MCF 10A (cell line): ENCODE data around the gene PPHLN1. TPM values are rescaled to one million over a fixed set of nuclear protein-coding genes. Genes with fewer than 3 reads are reported as not detected.
A peak's percentile ranks its signal among the peaks of the same experiment; 100 is the strongest.
"Not testable (repeated sequence)": the region's sequence is repeated elsewhere in the genome, so short reads cannot be mapped to it uniquely, and the experiment has no call there.

Experiments used
- BruUV-seq: library from RNA; stranded (reverse); fragments of 400-500 nt; replicated peaks from 2 replicates; lab custom pipeline; 2021; lab: Mats Ljungman, UMichigan
- CTCF ChIA-PET: fragments of 300-600 bp; sonication (Branson Sonifier 250); formaldehyde crosslinking; extraction: SDS; loops from one replicate; lab custom pipeline; 2021; ENCODE audit warnings: antibody characterized with exemption, inconsistent platforms; lab: Yijun Ruan, JAX
- POLR2A ChIA-PET: fragments of 300-600, 350-650 bp; sonication (Branson Sonifier 250); formaldehyde crosslinking; extraction: SDS; loops from one replicate; lab custom pipeline; 2020; ENCODE audit warnings: antibody characterized with exemption, inconsistent platforms; lab: Yijun Ruan, JAX
- DNase-seq: peaks from one replicate; pipeline ENCODE4 v3.0.0-alpha.2; 2018; ENCODE audit not compliant: unreplicated experiment
- H3K27ac Mint-ChIP-seq: one replicate; pipeline ENCODE4 v1.8.0; 2022; ENCODE audit warnings: mild to moderate bottlenecking, low read depth, mixed read lengths; ENCODE audit not compliant: unreplicated experiment
- H3K27me3 Mint-ChIP-seq: one replicate; pipeline ENCODE4 v1.8.0; 2022; ENCODE audit warnings: mixed read lengths; ENCODE audit not compliant: insufficient read depth, unreplicated experiment
- H3K36me3 Mint-ChIP-seq: one replicate; pipeline ENCODE4 v1.8.0; 2022; ENCODE audit warnings: mild to moderate bottlenecking, moderate library complexity, mixed read lengths; ENCODE audit not compliant: insufficient read depth, unreplicated experiment
- H3K4me1 Mint-ChIP-seq: one replicate; pipeline ENCODE4 v1.8.0; 2022; ENCODE audit warnings: mixed read lengths; ENCODE audit not compliant: insufficient read depth, unreplicated experiment
- H3K4me3 Mint-ChIP-seq: one replicate; pipeline ENCODE4 v1.8.0; 2022; ENCODE audit warnings: mild to moderate bottlenecking, moderate library complexity, mixed read lengths; ENCODE audit not compliant: unreplicated experiment
- H3K9me3 Mint-ChIP-seq: one replicate; pipeline ENCODE4 v1.8.0; 2022; ENCODE audit warnings: mixed read lengths; ENCODE audit not compliant: unreplicated experiment
- CTCF ChIP-seq: fragments of 200-600 bp; IDR thresholded peaks from one replicate; pipeline ENCODE4 v1.8.0; 2022; ENCODE audit warnings: antibody characterized with exemption, mild to moderate bottlenecking; ENCODE audit not compliant: unreplicated experiment
- intact Hi-C: fragments of 100-400 bp; cut with micrococcal nuclease; formaldehyde crosslinking; loops from 2 replicates; pipeline ENCODE4 v1.14.1; 2022
- total RNA-seq: library from RNA; stranded (reverse); gene quantifications from 2 replicates; pipeline ENCODE4 v1.2.3, GENCODE V29; 2022

The PPHLN1 gene
- total RNA-seq, 1 experiment from 2014 or later, result 54.5 TPM

- ChIA-PET CTCF (interaction anchor here (0.6 to 1.0 kb wide), 4 partner anchors 69 to 237 kb away, joined by 3 to 4 read pairs (median 3); no protein-coding TSS in a partner anchor), POLR2A (interaction anchor here (0.6 to 3.5 kb wide), 19 partner anchors 9 to 1482 kb away, joined by 3 to 18 read pairs (median 4); partner anchors contain the start of gene YAF2)
- H3K4me3 Mint-ChIP-seq, result peak overlapping the region; percentile 100
- no TSS peak for BruUV-seq
- H3K36me3 Mint-ChIP-seq, result peaks cover 12% of the 10 kb centered on the region
- no peaks in the 10 kb centered on the region for H3K27me3 Mint-ChIP-seq
- TF ChIP-seq CTCF, result no peak
- H3K4me1 Mint-ChIP-seq, result peaks cover 22% of the 10 kb centered on the region
- no peaks in the 10 kb centered on the region for H3K9me3 Mint-ChIP-seq
- no peak for DNase-seq
- intact Hi-C loops, result no loop called here
- peak overlapping the region; percentile 99 for H3K27ac Mint-ChIP-seq
Observed at GRCh38 chr12:42325326-42325652, 678 bp upstream of the PPHLN1 start.

- ChIA-PET CTCF (interaction anchor here (0.5 to 1.7 kb wide), 16 partner anchors 9 to 1061 kb away, joined by 3 to 8 read pairs (median 3); no protein-coding TSS in a partner anchor), POLR2A (interaction anchor here (0.7 to 3.5 kb wide), 22 partner anchors 11 to 1050 kb away, joined by 3 to 18 read pairs (median 4); partner anchors contain the start of genes GXYLT1 and YAF2)
- no TSS peak for BruUV-seq
- Mint-ChIP-seq H3K27ac (peak overlapping the region; percentile 99), H3K36me3 (peaks cover 12% of the 10 kb centered on the region), H3K4me3 (peak overlapping the region; percentile 100), H3K9me3 (no peaks in the 10 kb centered on the region), H3K4me1 (peaks cover 31% of the 10 kb centered on the region), H3K27me3 (no peaks in the 10 kb centered on the region)
- TF ChIP-seq CTCF, result no peak
- DNase-seq, result peak; percentile 28
- intact Hi-C loops, result no loop called here
Observed at GRCh38 chr12:42326541-42327226, 717 bp downstream of the PPHLN1 start.

GRCh38 chr12:42327227-42327590 is 1.2 kb downstream of the PPHLN1 start:
- no peak for DNase-seq
- CTCF ChIA-PET, result interaction anchor here (0.6 to 1.7 kb wide), 13 partner anchors 10 to 958 kb away, joined by 3 to 10 read pairs (median 3); no protein-coding TSS in a partner anchor
- Mint-ChIP-seq H3K27me3 (no peaks in the 10 kb centered on the region), H3K27ac (peak overlapping the region; percentile 99), H3K4me3 (peak overlapping the region; percentile 100), H3K4me1 (peaks cover 37% of the 10 kb centered on the region), H3K36me3 (peaks cover 12% of the 10 kb centered on the region), H3K9me3 (no peaks in the 10 kb centered on the region)
- TF ChIP-seq CTCF, result no peak
- POLR2A ChIA-PET, result interaction anchor here (0.6 to 3.5 kb wide), 14 partner anchors 12 to 1051 kb away, joined by 3 to 15 read pairs (median 4); partner anchors contain the start of gene GXYLT1
- no TSS peak for BruUV-seq
- intact Hi-C loops, result no loop called here

GRCh38 chr12:42330097-42330496 is 4.1 kb downstream of the PPHLN1 start:
- intact Hi-C loops, result loop anchor here (5.0 kb wide), 1 partner anchor 293 kb away; no protein-coding TSS in a partner anchor

More at GRCh38 chr12:42330097-42330496, 4.1 kb downstream of the PPHLN1 start:
- H3K4me3 Mint-ChIP-seq, POLR2A ChIA-PET, H3K27ac Mint-ChIP-seq, H3K9me3 Mint-ChIP-seq, BruUV-seq, DNase-seq, H3K27me3 Mint-ChIP-seq: not testable (repeated sequence)
- CTCF ChIA-PET, result interaction anchor here (0.6 to 5.4 kb wide), 3 partner anchors 202 to 1053 kb away, joined by 3 to 33 read pairs (median 3); no protein-coding TSS in a partner anchor
- Mint-ChIP-seq H3K36me3 (peaks cover 18% of the 10 kb centered on the region), H3K4me1 (peaks cover 45% of the 10 kb centered on the region)
